ENCODE measurements around the gene ZDHHC8.

GRCh38 chr22:20102203-20102780, 29.3 kb upstream of the ZDHHC8 start:
- TF ChIP-seq CTCF (IDR thresholded peaks at IDR 0.05; ENCODE audit: extremely low read depth in 1 of 2, insufficient read depth in 1 of 2, low read depth in 1 of 2, low read length in 2 of 2) (peak in 1 of 2 donors; percentile 3), POLR2A (IDR thresholded peaks at IDR 0.05; ENCODE audit: low read depth, low read length) (no peak), POLR2AphosphoS5 (IDR thresholded peaks at IDR 0.05; ENCODE audit: insufficient read depth, low read depth, low read length) (no peak)
